ENCODE data around the gene VKORC1L1. TPM values are rescaled to one million over a fixed set of nuclear protein-coding genes. Genes with fewer than 3 reads are reported as not detected.

The VKORC1L1 gene
- total RNA-seq, 1 experiment from 2014 or later: 29.4 TPM

- Histone ChIP-seq H4K8ac (replicated peaks; ENCODE audit: insufficient read length, low read depth, low read length) (no peak overlapping the region), H2BK120ac (ENCODE audit: low read depth, low read length, poor library complexity, severe bottlenecking) (no peak overlapping the region), H2AFZ (ENCODE audit: low read length) (no peak overlapping the region), H3K56ac (ENCODE audit: insufficient read length, low read depth, low read length) (no peak overlapping the region), H2BK15ac (ENCODE audit: low read depth, low read length) (no peak overlapping the region), H3K4ac (ENCODE audit: low read depth, low read length) (no peak overlapping the region), H3K23ac (ENCODE audit: insufficient read length, low read depth, low read length) (no peak overlapping the region), H3T11ph (ENCODE audit: low read length) (no peak overlapping the region), H4K20me1 (ENCODE audit: control insufficient read depth, insufficient read depth, insufficient read length) (no peaks in the 10 kb centered on the region), H2BK20ac (ENCODE audit: low read depth, low read length, poor library complexity, severe bottlenecking) (no peak overlapping the region), H3K27me3 (ENCODE audit: insufficient read depth, low read length) (no peaks in the 10 kb centered on the region), H2BK5ac (ENCODE audit: insufficient read length, low read length) (no peak overlapping the region), H4K91ac (ENCODE audit: insufficient read length, low read depth, low read length) (no peak overlapping the region), H3K23me2 (ENCODE audit: insufficient read length, low read depth, low read length, poor library complexity, severe bottlenecking) (no peaks in the 10 kb centered on the region), H3K9ac (ENCODE audit: extremely low read depth, insufficient read length, low read length) (no peak overlapping the region), H3K18ac (ENCODE audit: insufficient read length, low read depth, low read length) (no peak overlapping the region), H2BK12ac (ENCODE audit: insufficient read length, low read depth, low read length) (no peak overlapping the region), H3K79me2 (ENCODE audit: insufficient read depth, low read length) (0 out of 2 replicates have a peak, but pooled peaks cover 1% of the 10 kb centered on the region), H2AK5ac (ENCODE audit: insufficient read length, low read length) (no peak overlapping the region), H3K14ac (ENCODE audit: insufficient read depth, low read length) (no peak overlapping the region), H3K4me2 (ENCODE audit: insufficient read depth, insufficient read length, low read length) (no peak overlapping the region), H3K4me1 (ENCODE audit: insufficient read depth, low read length) (no peaks in the 10 kb centered on the region; the same call in 1 of the 2 replicates), H4K5ac (ENCODE audit: insufficient read length, low read depth, low read length) (no peak overlapping the region), H3K27ac (ENCODE audit: insufficient read length, low read depth, low read length) (no peak overlapping the region), H3K79me1 (ENCODE audit: insufficient read depth, low read depth, low read length, poor library complexity, severe bottlenecking) (no peaks in the 10 kb centered on the region), H3K9me3 (ENCODE audit: control insufficient read depth, low read depth, low read length) (no peaks in the 10 kb centered on the region)
- Mint-ChIP-seq H3K27me3 (ENCODE audit: low read depth) (no peaks in the 10 kb centered on the region), H3K36me3 (ENCODE audit: insufficient read depth in 1 of 3, low read depth in 3 of 3) (no peaks in the 10 kb centered on the region; a peak in 1 of 7 replicates), H3K27ac (no peak overlapping the region), H3K4me1 (peaks cover 0 to 5% of the 10 kb centered on the region in 2 experiments; a peak in 1 of 4 replicates), H3K9me3 (no peaks in the 10 kb centered on the region), H3K4me3 (no peak overlapping the region)
- DNase-seq: no peak
- WGBS (ENCODE audit: extremely low coverage, insufficient read length, low lambda C conversion rate): no CpG with 5 or more reads among the region's 4 CpGs
- no peak for TF ChIP-seq CTCF (conservative IDR thresholded peaks at IDR 0.05)
Observed at GRCh38 chr7:65923316-65923715, 50.4 kb downstream of the VKORC1L1 start.

Data from H9 (cell line).